Kidney glomerular epithelial cell (primary cell): Measurements from ENCODE around the gene TLE3.
"Not testable (repeated sequence)": the region's sequence is repeated elsewhere in the genome, so short reads cannot be mapped to it uniquely, and the experiment has no call there.

ENCODE experiments used
- DNase-seq: peaks from one replicate; lab custom pipeline; 2025; lab: John Stamatoyannopoulos, UW

Gene TLE3

DNA sequence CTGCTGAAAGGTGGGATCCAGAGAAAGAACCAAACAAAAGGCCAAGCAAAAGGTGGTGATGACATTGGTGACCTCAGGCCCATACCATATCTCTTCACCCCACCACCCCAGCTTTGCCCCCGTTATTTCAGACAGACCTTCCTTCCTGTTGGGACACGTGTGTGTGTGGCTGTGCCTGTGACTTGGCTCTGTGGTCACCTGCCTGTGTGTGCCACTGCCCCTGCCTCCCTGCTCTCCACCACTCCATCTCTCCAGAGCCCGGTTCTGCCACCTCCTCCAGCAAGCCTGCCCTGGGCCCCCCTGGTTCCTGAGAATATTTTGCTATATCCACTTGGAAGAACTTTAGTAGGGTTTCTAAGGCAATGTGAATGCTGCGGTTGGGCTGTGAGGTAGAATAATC is 28.6 kb upstream of the TLE3 start:
- no peak for DNase-seq

DNA sequence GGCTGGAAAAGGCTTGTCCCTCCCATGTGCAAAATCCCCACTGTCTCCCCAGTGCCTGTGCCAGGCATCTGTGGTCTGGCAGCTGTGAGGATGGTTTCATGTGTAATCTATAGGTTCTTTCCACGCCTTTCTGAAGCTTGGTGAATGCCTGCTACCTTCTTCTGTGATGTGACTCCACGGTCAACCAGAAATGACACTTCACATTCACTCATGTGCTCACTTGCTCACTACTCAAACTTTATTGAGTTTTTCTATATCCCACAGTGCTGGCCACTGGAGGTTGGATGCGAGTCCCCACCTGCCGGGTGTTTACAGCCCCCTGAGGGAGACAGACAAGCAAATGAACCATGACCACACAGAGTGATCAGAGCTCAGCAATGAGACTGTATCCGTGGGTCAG is 27.9 kb upstream of the TLE3 start:
- DNase-seq, result no peak

DNA sequence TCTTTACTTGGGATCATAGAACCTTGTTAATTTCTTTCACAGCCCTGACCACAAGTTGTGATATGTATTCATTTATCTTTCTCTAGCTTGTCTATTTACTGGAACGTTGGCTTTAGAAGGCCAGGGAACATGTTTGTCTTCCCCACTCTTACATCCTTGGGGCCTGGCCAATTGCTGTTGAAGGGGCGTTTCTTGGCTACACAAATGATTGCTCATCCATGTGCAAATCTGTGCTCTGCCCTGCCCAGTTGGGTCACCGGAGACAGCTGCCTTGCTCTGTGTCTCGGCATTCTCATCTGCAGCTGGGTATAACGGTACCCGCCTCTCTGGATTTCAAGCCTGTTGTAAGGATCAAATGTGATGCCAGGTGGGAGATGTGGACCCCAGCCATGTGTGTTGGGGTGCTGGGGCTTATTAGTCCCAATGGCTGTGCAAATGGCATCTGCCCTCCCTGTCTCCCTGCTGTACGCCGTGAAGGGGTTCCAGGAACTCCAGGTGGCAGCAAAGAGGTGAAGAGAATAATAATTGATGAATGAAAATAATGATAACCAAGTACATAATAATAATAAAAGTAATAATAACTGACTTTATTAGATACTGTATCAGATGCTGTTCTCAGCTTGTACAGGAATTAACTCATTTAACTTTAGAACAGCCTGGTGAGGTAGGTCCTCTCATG is 24.0 kb upstream of the TLE3 start:
- peak; percentile 32 for DNase-seq

DNA sequence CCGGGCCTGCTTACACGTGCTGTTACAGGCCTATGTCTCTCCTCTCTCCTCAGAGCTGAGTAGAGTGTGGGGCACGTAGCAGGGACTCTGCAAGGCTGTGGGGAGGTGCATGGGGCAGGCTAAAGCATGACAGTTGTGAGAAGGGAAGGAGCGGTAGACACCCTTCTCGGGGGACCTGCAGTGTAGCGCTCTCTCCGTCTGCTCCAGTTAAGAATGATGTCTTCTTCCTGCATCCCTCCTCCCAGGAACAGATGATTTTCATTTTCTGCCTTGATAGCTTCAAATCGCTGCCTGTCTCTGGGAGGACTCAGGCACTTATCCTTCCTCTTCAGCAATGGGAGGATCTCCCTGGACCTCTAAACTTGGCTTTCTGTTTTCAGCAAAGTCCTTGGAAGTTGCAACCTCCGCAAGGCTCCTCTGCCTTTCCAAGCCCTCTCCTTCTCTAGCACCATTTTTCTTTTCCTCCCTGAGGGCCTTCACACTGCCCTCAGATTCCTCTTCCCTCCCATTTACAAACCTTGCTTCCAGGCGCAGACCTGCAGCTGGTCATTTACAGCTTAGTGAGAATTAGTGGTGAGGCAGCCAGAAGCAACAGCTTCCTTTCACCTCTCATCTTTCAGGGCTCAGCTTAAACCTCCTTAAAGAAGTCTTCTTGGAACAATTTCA is 23.4 kb upstream of the TLE3 start:
- DNase-seq, result no peak

DNA sequence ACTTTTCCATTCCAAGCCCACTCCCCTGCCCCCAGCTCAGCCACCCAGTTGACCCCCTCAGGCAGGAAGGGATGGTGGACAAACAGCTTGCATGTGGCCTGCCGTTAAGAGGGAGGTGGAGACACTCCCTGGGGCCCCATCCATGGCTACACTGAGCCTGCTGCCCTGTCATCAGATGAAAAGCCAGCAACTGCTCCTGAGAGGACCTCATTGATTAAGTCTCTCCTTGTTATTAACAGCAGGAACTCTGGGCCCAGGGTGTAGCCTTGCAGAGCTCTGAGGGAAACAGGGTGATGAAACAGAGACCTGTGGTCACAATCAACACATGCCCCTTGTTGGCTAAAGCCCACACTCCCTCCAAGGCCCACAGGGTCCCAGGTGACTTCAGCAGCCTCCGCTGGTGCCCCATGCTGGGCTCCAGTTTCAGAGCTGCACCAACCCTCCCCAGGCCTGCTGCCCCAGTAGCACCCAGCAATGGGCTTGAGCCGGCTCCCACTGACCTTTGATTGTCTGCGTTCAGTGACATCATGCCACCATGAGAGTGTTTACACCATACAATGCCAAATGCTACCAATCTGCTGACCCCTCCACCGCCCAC is 22.3 kb upstream of the TLE3 start:
- DNase-seq, result no peak

DNA sequence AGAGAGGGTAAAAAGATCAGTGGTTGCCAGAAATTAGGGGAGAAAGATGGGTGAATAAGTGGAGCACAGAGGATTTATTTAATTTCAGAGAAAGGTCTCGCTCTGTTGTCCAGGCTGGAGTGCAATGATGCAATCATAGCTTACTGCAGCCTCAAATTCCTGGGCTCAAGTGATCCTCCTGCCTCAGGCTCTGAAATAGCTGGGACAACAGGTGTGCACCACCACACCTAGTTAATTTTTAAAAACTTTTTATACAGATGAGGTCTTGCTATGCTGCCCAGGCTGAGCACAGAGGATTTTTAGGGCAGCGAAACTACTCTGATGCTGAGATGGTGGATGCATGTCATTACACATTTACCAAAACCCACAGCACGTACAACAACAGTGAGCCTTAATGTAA is 20.9 kb upstream of the TLE3 start:
- no peak for DNase-seq

DNA sequence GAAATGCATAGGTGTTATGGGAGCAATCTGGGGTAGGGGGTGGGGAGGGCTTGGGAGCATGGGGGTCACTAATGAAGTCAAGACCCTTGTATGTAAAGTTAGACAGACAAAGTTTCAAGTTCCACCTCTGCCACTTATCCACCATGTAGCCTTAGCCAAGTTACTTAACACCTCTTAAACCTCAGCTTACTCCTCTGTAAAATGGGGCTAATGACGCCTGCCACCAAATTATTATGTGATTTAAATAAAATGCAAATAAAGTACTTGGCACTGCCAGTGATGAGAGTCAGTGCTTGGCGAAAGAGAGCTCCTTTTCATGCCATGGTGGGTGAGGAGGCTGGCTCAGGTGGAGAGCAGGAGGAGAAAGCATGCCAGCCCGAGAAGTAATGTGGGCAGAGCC is 18.6 kb upstream of the TLE3 start:
- DNase-seq, result no peak

DNA sequence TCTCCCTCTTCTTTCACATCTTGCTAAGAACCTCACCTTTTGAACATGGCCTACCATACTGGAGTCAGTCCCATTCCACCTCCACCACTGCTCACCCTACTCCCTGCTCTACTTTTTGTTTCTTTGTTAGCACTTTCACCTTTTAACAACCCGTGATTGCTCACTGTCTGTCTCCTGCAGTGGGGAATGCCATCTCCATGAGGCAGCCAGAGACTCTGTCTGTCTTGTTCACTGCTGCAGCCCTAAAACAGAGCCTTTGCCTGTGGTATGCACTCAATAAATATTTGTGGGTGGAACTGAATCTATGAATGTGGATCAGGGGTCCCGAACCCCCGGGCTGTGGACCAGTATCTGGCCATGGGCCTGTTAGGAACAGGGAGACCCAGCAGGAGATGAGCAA is 16.5 kb upstream of the TLE3 start:
- DNase-seq, result no peak

DNA sequence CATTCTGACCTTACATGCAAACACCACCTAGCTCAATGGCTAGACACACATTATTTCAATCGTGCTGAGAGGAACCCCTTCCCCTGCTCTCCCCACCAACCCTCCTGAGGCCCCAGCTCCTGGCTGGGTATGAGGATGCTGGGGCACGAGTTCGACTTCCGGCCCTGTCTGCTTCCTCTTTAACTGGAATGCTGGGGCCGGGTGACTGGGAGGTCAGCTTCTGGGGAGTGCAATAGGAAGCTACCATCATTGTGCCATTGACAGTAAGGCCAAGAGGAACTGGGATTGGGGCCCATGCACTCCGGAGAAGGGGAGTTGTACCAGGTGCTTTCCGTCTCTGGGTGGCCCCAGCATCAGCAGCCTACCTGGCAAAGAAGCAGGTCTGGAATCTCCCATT is 15.6 kb upstream of the TLE3 start:
- DNase-seq, result no peak

DNA sequence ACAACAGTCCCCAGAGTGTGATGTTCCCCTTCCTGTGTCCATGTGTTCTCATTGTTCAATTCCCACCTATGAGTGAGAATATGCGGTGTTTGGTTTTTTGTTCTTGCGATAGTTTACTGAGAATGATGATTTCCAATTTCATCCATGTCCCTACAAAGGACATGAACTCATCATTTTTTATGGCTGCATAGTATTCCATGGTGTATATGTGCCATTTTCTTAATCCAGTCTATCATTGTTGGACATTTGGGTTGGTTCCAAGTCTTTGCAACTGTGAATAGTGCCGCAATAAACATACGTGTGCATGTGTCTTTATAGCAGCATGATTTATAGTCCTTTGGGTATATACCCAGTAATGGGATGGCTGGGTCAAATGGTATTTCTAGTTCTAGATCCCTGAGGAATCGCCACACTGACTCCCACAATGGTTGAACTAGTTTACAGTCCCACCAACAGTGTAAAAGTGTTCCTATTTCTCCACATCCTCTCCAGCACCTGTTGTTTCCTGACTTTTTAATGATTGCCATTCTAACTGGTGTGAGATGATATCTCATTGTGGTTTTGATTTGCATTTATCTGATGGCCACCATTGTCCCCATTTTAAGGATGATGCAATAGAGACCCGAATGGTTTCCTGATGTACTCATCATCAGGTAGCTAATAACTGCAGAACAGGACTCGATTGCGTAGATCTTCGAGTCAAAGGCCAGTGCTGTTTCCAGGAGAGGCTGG is 15.0 kb upstream of the TLE3 start:
- DNase-seq, result not testable (repeated sequence)

DNA sequence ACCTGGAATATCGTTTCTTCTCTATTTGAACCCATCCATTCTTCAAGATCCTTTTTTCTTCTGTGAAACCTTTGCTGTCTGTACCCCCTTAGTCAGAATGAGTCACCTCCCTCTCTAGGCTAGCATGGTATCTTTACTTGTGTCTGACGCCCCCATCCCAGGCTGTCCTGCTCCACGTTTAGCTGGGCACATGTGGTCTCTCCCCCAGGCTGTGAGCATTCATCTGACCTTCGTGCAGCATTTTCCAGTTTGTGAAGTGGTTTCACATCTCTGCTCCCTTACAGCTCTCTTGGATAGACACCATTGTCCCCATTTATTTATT is 14.3 kb upstream of the TLE3 start:
- DNase-seq, result no peak

DNA sequence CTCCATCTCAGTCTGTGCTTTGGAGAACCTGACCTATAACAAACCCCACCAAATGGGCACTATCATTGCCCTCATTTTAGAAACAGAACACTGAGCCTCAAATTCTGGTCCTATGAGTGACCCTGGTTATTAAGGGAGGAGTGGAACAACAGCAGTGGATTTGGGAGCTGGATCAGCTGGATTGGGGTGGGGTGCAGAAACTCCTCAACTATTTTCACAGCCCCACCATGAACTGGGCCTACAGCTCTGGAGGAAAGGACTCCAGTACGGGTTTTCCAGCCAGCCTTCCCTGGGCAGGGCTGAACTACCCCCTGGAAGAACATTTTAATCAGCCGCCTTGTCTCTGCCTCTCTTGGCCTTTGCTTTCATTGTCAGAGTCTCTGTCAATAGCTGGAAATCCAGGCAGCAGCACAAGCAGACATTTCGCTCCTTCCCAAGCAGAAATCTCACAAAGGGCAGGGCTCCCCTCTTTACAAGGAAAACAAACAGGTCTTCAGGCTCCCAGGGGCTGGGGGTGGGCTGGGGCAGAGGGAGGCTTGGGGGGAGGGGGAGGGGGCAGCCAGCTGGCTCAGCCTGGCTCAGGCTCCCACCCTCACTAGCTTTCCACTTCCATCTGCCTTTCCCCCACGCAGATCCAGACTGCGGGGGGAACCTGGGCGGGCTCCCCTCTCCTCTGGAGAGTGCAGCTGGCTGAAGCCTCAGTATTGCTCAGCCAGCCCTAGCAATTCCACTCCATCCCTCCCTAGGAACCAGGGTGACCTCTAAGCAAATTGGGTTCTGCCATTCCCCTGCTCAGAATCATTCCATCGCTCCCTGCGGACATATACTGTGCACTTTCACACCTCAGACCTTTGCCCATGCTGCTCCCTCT is 13.7 kb upstream of the TLE3 start:
- peak; percentile 68 for DNase-seq

DNA sequence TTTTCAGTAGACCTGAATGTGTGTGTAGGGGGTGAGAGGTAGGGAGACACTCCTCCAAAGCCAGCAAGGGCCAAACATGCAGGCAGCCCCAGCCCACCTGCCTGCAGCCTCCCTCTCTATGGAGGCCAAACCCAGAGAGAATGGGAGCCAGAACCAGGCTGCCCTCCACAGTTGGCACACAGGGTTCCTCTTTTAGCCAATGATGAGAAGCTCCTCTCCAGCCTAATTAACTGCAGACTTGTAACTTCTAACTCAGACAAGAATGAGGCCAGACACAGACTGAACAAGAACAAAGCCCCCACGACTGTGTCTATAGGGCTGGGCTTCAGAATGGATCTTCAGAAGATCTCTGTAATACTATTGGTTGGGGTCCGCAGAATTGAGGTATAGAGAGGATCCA is 12.3 kb upstream of the TLE3 start:
- no peak for DNase-seq

DNA sequence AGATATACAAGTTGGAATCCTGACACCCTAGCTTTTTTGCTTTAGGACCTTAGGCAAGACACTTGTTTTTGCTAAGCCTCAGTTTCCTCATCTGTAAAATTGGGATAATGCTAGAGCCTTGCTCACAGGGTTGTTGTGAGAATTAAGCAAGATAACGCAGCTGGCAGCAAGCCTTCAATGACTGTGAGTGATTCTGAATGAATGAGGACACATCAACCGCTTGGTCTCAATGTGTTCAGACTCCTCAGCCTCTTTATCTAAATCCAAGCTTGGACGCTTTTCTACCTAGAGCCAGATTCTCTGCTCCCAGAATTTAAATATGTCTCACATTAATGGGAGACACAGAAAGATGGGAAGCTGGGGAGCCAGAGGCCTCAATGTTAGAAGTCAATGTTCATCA is 11.8 kb upstream of the TLE3 start:
- no peak for DNase-seq

DNA sequence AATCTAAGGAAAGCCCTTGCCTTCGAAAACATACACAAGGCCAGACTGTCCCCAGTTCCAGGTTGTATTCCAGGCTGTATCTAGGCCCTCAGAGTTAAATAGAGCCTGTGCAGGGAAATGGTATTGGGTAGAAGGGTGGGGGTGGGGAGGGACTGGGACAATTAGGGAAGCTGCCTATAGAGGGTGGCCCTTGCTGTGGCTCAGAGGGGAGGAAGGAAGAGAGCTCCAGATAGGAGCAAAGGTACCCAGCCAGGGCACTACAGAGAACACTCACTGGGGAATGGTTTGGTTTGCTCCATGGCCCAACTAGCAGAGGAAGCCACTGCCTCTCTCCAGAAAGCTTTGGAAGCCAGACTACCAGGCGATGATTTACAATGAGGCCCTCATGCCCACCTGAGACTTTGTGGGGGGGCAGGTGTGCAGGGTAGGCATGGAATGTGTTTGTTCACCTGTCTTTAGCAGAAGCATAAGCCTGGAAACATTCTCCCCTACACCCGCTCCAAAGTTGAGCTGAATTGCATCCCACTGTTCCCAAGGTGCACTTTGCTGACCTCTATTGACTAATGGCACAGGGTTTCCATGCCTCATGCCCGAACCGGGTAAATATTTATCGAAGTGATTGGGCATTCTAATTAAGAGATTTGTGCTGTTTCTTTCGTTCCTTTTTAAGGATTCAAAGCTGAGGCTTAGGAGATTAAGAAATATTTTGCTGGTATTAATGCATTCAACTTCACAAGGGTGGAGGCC is 6.3 kb upstream of the TLE3 start:
- no peak for DNase-seq

DNA sequence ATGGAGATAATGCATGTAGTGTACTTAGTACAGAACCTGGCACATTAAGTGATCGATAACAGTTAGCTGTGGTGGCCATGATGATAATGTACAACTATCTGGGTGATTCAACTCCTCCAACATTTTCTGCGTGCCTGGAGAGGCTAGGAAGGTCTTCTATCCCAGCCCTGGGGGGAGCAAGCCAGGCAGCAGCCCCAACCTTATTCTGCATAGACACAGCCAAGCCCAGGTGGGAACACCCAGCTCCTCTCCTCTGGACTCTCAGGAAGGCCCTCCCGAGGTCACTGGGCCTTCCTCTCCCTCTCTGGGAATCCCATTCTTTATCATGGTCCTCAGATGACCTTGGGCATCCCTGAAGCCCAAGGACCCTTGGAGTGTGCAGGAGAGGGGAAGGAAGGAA is 5.1 kb upstream of the TLE3 start:
- no peak for DNase-seq

DNA sequence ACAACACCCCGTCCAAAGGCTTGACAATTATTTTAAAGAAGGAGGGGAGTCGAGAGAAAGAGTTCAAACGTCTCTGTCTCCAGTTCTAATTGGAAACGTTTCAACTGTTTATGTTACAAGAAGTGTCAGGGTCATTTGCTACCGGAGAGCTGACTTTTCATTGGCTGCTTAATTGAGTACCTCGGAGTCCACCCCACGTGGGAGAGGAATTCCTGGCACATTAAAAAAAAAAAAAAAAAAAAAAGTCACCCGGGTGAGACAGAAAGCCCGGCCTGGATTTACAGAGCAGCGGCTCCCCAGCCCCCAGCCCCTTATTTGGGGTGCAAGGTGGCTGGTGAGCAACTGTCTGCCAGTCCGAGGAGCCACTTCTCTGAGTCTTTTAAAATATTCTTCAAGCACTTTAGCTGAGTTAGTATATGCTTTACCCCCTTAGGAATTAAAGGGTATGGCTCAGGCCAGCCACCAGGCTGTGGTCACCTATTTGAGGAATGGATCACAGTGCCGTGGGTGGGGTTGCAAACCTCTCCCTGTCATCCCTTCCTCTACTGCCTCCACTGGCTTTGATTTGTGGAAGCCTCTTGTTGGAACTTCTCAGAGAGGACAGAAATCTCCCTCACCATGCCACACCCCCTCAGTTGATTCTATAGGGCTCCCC is 3.9 kb upstream of the TLE3 start:
- peak; percentile 84 for DNase-seq

DNA sequence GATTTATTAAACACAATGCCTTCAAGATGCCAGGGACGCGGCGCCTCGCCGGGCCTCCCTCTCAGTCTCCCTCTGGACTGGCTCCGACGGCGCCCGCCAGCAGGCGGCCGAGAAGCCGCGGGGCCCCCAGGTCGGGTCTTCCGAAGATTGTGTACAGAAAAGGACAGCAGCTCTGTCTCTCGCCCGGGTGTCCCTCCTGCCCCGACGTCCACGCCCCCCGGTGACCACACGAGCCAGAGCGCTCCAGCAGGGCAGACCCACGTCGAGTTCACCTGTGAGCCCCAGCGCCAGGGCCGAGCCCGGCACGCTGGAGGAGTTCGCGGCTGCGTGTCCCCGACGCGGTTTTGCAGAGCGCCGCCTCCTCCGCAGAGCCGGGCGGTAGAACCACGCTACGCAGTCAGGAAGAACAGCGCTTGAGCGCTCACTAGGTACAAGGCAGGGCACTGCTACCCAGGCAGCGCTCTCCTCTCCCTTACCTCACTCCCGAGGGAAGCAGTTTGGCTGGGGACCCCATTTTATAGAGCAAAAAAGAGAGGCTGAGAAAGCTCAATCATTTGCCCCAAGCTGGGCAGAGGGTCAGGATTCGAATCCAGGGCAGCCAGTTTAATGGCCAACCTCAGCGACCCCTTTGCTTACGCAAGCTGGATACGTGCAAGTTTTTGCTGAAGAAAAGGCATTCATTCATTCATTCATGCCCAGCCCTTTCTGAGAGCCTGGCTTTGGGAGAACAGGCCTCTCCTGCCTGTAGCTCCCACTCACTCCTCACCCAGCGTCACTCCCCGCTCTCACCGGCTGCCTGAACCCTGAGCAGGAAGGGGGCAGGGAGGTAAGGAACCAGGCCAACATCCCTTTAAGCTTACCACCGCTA is 3.0 kb upstream of the TLE3 start:
- DNase-seq, result peak; percentile 52

DNA sequence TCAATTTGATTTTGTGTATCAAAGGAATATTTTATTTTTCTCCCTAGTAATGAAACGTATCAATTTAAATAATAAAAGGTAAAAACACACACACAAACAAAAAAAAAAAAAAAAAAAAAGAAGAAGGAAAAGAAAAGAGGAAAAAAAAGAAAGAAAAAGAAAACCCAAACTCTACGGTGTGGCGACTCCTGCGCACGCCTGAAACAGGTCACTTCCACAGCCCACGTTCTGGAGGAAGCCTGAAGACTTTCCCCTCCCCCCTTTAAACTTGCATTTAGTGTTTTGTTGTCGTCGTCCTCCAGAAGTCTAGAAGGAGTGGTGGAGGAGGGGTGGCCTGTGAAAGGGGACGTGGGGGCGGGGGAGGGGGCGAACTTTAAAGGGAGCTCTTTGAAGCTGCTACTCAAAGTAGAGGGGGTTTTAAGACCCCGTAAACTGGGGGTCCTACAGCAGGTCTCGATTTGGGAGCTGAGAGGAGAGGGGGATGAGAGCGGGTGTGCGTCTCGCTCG is 2.3 kb upstream of the TLE3 start:
- DNase-seq, result no peak
